Fibroblast of mammary gland (primary cell): Measurements from ENCODE around the gene FHAD1.

Source experiments
- DNase-seq: peaks from one replicate; pipeline ENCODE4 v3.0.0-alpha.2; 2010; ENCODE audit warnings: low read depth
- H3K4me3 ChIP-seq: 2 replicates; pipeline ENCODE4 v1.5.1; 2011; ENCODE audit warnings: low read depth, mild to moderate bottlenecking, low read length, moderate library complexity; ENCODE audit not compliant: control insufficient read depth
- TF ChIP-seq, protein P1 (sequence below): conservative IDR thresholded peaks from 2 replicates; pipeline ENCODE4 v1.5.1; 2011; ENCODE audit warnings: low read depth, low read length, inconsistent platforms; ENCODE audit not compliant: control insufficient read depth, insufficient read depth

Gene FHAD1

DNA sequence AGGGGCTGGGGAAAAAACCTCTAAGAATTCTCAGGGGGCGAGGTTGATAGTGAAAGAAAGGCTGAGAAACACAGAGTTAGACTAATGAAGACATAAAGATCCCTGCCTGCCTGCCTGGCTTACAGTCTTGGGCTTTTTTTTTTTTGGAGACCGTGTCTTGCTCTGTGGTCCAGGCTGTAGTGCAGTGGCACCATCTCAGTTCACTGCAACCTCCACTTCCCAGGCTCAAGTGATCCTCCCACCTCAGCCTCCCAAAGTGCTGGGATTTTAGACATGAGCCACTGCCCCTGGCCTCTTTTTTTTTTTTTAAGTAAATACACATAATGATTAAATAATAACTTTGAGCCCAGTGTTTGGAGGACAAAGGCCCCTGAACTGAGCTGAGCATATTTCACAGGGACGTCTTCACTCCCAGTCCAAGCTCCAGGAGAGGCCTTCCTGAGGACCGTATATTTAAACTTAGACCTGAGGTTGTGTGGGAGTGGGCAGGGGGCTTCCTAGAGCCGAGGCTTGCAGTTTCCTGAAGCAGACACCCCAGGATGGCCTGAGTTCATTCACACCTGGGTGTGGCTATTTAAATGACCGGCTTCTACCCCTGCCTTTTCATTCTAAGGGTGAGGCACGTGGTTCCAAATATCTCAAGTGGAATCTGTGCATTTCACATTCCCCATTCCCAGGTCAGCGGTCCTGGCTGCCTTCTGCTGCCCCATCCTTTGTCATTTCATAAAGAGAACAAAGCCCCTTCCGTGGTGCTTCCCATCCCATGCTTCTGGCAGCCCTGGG is 146.6 kb downstream of the FHAD1 start:
- H3K4me3 ChIP-seq, result no peak overlapping the region
- TF ChIP-seq, protein P1, sequence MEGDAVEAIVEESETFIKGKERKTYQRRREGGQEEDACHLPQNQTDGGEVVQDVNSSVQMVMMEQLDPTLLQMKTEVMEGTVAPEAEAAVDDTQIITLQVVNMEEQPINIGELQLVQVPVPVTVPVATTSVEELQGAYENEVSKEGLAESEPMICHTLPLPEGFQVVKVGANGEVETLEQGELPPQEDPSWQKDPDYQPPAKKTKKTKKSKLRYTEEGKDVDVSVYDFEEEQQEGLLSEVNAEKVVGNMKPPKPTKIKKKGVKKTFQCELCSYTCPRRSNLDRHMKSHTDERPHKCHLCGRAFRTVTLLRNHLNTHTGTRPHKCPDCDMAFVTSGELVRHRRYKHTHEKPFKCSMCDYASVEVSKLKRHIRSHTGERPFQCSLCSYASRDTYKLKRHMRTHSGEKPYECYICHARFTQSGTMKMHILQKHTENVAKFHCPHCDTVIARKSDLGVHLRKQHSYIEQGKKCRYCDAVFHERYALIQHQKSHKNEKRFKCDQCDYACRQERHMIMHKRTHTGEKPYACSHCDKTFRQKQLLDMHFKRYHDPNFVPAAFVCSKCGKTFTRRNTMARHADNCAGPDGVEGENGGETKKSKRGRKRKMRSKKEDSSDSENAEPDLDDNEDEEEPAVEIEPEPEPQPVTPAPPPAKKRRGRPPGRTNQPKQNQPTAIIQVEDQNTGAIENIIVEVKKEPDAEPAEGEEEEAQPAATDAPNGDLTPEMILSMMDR, result no peak
- no peak for DNase-seq

DNA sequence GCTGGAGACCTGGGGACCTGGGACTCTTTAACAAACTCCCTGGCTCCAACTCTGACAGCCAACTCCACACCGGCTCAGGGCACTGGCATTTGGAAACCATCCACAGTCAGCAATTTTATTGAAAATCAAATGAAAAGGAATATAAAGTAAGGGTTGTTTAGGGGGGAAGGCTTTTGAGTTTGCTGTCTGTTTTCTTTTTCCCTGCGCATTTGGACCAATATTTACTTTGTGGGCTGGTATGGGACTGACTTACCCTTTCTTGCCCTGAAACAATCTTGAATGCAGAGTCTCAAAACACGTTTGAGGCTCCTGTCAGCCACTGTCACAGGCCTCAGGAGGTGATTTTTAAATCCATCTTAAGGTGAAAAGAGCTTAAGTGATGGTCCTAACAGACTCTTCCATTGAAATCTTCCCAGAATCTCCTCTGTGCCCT is 147.3 kb downstream of the FHAD1 start:
- H3K4me3 ChIP-seq, result no peak overlapping the region
- TF ChIP-seq, protein P1, result no peak
- no peak for DNase-seq

DNA sequence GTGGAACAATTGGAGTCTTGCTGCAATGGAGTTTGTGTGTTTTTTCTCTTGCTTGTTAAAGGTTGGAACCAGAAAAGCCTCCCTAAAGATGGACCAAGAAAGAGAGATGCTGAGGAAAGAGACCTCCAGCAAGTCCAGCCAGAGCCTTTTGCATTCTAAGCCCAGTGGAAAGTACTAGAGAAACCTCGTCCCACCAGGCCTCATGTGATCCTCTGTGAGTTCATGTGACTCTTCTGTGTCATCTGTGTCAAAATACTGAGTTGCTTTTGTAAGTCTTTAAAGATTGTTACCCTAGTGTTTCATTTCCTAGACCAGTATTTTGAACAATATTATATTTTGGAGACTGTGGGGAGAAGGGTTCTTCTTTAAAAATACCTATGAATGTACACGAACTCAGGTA is 150.2 kb downstream of the FHAD1 start:
- TF ChIP-seq, protein P1, result no peak
- no peak for DNase-seq
- no peak overlapping the region for H3K4me3 ChIP-seq

DNA sequence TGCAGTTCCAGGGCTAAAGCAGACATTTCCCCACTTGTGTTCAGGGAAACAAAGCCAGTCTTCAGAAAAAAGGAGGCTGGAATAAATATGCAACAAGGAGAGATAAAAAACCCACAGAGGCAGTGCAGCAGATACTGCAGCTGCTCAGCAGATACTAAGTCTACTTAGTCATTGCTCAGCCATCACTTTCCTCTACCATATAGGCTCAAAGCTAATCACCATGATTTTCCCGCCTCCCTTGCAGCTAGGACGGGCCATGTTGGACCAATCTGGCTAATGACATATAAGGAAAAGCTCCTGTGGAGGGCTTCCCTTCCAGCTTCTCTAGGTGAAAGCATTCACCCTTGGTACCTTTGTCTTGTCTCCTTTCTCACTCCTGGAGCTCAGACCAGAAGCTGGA is 152.7 kb downstream of the FHAD1 start:
- TF ChIP-seq, protein P1, result no peak
- no peak for DNase-seq

DNA sequence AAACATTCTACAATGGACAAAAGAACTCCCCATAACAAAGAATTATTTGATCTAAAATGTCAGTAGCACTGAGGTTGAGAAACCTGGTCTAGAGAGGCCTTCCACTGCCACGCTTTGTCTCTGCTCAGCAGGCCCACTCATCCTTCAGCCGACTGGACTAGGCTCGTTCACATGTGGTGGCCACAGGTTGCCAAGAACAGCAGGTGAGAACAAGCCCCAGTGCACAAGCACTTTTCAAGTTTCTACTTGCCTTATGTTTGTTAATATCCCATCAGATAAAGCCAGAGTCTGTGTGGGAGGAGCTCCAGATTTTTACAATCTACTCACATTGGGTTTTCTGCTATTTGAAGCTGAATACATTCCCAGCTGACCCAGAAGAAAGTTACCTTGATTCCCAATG is 153.6 kb downstream of the FHAD1 start:
- DNase-seq, result no peak

More for the DNA sequence above, 152.7 kb downstream of the FHAD1 start:
- H3K4me3 ChIP-seq, result no peak overlapping the region

DNA sequence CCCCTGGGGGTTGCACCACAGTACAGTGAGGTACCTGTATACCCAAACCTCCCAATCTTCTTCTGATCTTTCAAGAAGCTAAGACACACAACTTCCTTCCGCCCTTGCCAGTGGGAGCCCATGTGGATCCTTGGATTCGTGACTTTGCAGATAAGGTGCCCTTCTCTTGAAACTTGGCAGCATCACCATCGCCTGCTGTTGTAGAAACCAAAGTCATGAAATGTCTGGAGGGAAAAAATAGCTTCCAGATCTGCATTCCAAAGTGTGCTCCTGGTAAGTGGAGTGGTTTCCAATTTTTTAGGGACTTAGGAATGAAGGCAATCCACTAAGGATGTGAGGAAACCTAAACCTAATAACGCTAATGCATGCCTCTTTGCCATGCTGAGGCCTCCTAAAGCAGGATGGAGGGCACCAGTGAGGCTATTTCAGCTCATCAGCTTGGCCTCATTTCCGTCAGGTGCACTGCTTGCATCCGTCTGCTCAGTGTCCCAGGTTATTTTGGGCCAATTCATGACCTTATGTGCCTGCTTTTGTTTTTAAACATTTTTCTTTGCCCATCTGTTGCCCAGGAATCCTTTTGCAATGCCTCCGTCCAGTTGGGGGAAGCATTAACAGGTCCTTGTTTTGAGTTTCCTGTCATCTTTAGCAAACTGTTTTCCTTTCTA is 154.5 kb downstream of the FHAD1 start:
- no peak for DNase-seq
- H3K4me3 ChIP-seq, result no peak overlapping the region
- TF ChIP-seq, protein P1, result no peak

More for the DNA sequence above, 153.6 kb downstream of the FHAD1 start:
- no peak overlapping the region for H3K4me3 ChIP-seq
- TF ChIP-seq, protein P1, result no peak
